Keratinocyte (primary cell): ENCODE results near the gene EEF2K. TPM values are rescaled to one million over a fixed set of nuclear protein-coding genes. Genes with fewer than 3 reads are reported as not detected.
A peak's percentile ranks its signal among the peaks of the same experiment; 100 is the strongest.

Experiments
- DNase-seq: peaks from one replicate; pipeline ENCODE4 v3.0.0-alpha.2; 2011; ENCODE audit warnings: low read depth, missing footprints, low spot score
- FAIRE-seq: peaks from 2 replicates; lab custom pipeline; 2011; peaks lifted over from hg19 to GRCh38; lab: Jason Lieb, UNC
- H2AFZ ChIP-seq: 2 replicates; pipeline ENCODE4 v1.6.0; 2012; ENCODE audit warnings: low read length, control low read depth, inconsistent platforms; ENCODE audit not compliant: control insufficient read depth
- H3K27ac ChIP-seq: 2 replicates; pipeline ENCODE4 v1.5.1; 2011; ENCODE audit warnings: low read length; ENCODE audit not compliant: control insufficient read depth, insufficient read depth
- H3K27me3 ChIP-seq: 3 replicates; pipeline ENCODE4 v1.6.0; 2011; ENCODE audit warnings: low read length; ENCODE audit not compliant: control insufficient read depth, insufficient read depth; ENCODE audit errors: extremely low read depth
- H3K36me3 ChIP-seq, 2 experiments: 2 replicates in 1 of 2; 3 replicates in 1 of 2; pipeline ENCODE4 v1.5.1; 2011; ENCODE audit warnings: low read length in 2 of 2, mild to moderate bottlenecking in 1 of 2; ENCODE audit not compliant: control insufficient read depth in 2 of 2, insufficient read depth in 2 of 2; ENCODE audit errors: extremely low read depth in 1 of 2
- H3K4me1 ChIP-seq: 3 replicates; pipeline ENCODE4 v1.5.1; 2011; ENCODE audit warnings: low read length; ENCODE audit not compliant: control insufficient read depth, insufficient read depth; ENCODE audit errors: extremely low read depth
- H3K4me2 ChIP-seq: 3 replicates; pipeline ENCODE4 v1.6.0; 2011; ENCODE audit warnings: low read depth, low read length; ENCODE audit not compliant: control insufficient read depth, insufficient read depth; ENCODE audit errors: extremely low read depth
- H3K4me3 ChIP-seq, 3 experiments: fragments of 200-600 bp in 1 of 3; sonication (generic) in 1 of 3; 2 replicates in 2 of 3; 3 replicates in 1 of 3; pipeline ENCODE4 v1.5.1; 2011 to 2016; ENCODE audit warnings: low read length in 3 of 3, mild to moderate bottlenecking in 3 of 3, control low read depth in 2 of 3, inconsistent platforms in 1 of 3, low read depth in 1 of 3, mixed read lengths in 1 of 3, mixed run types in 1 of 3, moderate library complexity in 1 of 3; ENCODE audit not compliant: control insufficient read depth in 2 of 3, insufficient read depth in 2 of 3; ENCODE audit errors: extremely low read depth in 1 of 3
- H3K79me2 ChIP-seq: 2 replicates; pipeline ENCODE4 v1.6.0; 2012; ENCODE audit warnings: low read length; ENCODE audit not compliant: control insufficient read depth, insufficient read depth
- H3K9ac ChIP-seq: 3 replicates; pipeline ENCODE4 v1.6.0; 2011; ENCODE audit warnings: low read length; ENCODE audit not compliant: control insufficient read depth, insufficient read depth; ENCODE audit errors: extremely low read depth
- H3K9me1 ChIP-seq: 3 replicates; pipeline ENCODE4 v1.6.0; 2011; ENCODE audit warnings: low read length; ENCODE audit not compliant: control insufficient read depth, insufficient read depth; ENCODE audit errors: extremely low read depth
- H3K9me3 ChIP-seq: 2 replicates; pipeline ENCODE4 v1.5.1; 2012; ENCODE audit warnings: low read depth, low read length; ENCODE audit not compliant: control insufficient read depth
- H4K20me1 ChIP-seq: 3 replicates; pipeline ENCODE4 v1.6.0; 2011; ENCODE audit warnings: low read length; ENCODE audit not compliant: control insufficient read depth, insufficient read depth; ENCODE audit errors: extremely low read depth
- EZH2 ChIP-seq: IDR thresholded peaks from one replicate; pipeline ENCODE4 v1.6.1; 2012; ENCODE audit warnings: inconsistent platforms, mild to moderate bottlenecking, low read length, moderate library complexity
- dilution Hi-C: fragments of 300-500 bp; cut with MboI; formaldehyde crosslinking; loops from one replicate; pipeline ENCODE4 v1.7.0; 2020; ENCODE audit warnings: low sequenced_read_pairs; ENCODE audit not compliant: extremely low pct_ligation_motif_present
- polyA plus RNA-seq, 5 experiments: library from polyadenylated mRNA; depleted of rRNA in 3 of 5; stranded (reverse) in 3 of 5; stranded (forward) in 1 of 5; unstranded in 1 of 5; fragments of >200 nt; gene quantifications; 1 replicate in 1 of 5; 2 replicates in 3 of 5; 3 replicates in 1 of 5; pipeline versions ENCODE4 v1.2.1 to v1.2.3, GENCODE V29; 2011 to 2012; ENCODE audit warnings: missing spikeins in 2 of 5, low read depth in 1 of 5, low replicate concordance in 1 of 5
- TF ChIP-seq, protein P1 (sequence below), 3 experiments: IDR thresholded peaks in 1 of 3; conservative IDR thresholded peaks in 1 of 3; optimal IDR thresholded peaks in 1 of 3; 2 replicates in 2 of 3; 3 replicates in 1 of 3; pipeline versions ENCODE3 to v1.5.1; 2011; ENCODE audit warnings: low read length in 3 of 3, mild to moderate bottlenecking in 3 of 3, moderate library complexity in 2 of 3, control low read depth in 1 of 3, inconsistent platforms in 1 of 3; ENCODE audit not compliant: insufficient read depth in 2 of 3; ENCODE audit errors: extremely low read depth in 1 of 3

The EEF2K gene
- polyA plus RNA-seq, 1 donor (not counting 4 experiments of a cell fraction or from before 2014, with no cell fraction given) = 7.3 TPM

DNA sequence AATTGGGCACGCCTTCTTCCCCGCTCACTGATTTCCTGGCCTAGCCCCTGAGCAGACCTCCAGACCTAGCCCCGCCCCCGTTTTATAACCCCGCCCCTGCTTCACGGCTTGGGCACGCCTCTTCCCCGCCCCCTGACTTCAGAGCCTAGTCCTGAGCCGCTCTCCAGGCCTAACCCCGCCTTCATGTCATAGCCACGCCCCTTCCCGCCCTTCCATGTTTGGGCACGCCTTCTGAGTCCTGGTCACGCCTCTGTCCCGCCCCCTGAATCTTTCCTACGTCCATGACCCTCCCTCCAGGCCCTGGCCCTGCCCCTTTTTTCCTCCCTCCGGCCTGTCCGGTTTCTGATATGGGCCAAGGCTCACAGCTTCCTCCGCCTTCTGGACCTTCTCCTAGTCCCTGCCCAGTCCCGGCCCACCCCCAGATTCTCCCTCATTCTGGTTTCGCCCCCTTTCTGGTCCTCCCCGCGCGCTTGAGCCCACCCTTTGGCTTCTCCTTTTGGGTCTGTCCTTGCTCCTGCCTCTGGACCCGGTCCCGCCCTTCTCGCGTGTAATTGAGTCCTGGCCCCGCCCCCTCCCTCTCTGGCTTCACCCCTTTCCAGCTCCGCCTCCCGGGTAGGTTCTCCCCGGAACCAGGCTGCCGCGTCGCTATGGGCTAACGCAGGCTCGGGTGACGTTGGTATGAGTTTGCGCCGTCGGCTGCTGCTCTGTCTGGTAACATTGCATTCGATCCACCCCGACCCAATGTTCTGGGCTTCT lies 15.1 kb upstream of the EEF2K start:
- TF ChIP-seq, protein P1, sequence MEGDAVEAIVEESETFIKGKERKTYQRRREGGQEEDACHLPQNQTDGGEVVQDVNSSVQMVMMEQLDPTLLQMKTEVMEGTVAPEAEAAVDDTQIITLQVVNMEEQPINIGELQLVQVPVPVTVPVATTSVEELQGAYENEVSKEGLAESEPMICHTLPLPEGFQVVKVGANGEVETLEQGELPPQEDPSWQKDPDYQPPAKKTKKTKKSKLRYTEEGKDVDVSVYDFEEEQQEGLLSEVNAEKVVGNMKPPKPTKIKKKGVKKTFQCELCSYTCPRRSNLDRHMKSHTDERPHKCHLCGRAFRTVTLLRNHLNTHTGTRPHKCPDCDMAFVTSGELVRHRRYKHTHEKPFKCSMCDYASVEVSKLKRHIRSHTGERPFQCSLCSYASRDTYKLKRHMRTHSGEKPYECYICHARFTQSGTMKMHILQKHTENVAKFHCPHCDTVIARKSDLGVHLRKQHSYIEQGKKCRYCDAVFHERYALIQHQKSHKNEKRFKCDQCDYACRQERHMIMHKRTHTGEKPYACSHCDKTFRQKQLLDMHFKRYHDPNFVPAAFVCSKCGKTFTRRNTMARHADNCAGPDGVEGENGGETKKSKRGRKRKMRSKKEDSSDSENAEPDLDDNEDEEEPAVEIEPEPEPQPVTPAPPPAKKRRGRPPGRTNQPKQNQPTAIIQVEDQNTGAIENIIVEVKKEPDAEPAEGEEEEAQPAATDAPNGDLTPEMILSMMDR (optimal IDR thresholded peaks at IDR 0.05 in 1 of 3, IDR thresholded peaks at IDR 0.05 in 1 of 3, conservative IDR thresholded peaks at IDR 0.05 in 1 of 3; ENCODE audit: extremely low read depth in 1 of 3, insufficient read depth in 2 of 3, low read length in 3 of 3) = no peak
- no peak for TF ChIP-seq EZH2
- peak; percentile 100 for DNase-seq
- Histone ChIP-seq H3K4me2 (peak overlapping the region; percentile 99), H3K9me1 (no peaks in the 10 kb centered on the region), H3K36me3 (no peaks in the 10 kb centered on the region), H3K9ac (peak overlapping the region; percentile 88), H3K4me3 (peak overlapping the region; percentile 48 to 78 (median 74)), H3K4me1 (peaks cover 34% of the 10 kb centered on the region), H2AFZ (peak overlapping the region; percentile 91), H3K79me2 (no peaks in the 10 kb centered on the region), H3K27ac (peak overlapping the region; percentile 95), H3K9me3 (no peaks in the 10 kb centered on the region), H3K27me3 (no peaks in the 10 kb centered on the region), H4K20me1 (no peaks in the 10 kb centered on the region)
- peak; percentile 73 for FAIRE-seq
- dilution Hi-C loops = no loop called here

DNA sequence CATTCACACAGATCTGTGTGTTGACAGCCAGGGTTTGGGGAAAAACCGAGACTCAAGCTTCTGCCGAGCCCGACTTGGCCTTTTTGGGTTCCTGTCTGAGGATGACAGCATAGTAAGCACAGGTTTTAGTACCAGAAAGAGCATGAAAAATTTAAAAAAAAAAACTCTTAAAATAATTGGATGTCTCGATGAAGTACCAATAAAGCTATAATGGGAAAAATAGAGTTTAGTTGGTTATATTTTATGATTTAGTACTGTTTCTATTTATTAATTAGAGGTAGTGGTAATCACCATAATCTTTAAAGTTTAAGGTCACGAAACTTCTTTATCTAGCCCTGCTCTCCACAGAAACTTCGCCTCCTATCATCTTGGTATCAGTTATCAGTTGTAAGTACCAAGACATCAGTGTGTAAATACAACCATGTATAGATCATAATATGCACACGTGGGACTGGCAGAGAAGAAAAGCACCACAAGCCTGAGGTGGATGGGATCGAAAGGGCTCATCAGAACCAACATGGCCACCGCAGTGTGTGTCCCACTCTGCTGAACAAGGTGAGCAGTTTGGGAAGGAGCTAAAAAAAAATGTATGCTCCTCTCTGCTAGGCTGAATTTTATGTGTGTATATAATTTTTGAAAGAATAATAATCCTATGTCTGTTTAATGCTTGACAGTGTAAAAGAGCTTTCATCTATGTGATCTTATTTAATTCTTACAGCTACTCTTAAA lies 14.4 kb upstream of the EEF2K start:
- DNase-seq (no peak), FAIRE-seq (no peak)
- peak overlapping the region; percentile 99 for H3K4me2 ChIP-seq
- dilution Hi-C loops = no loop called here
- H3K4me3 ChIP-seq = peak overlapping the region; percentile 48 to 78 (median 74)
- H3K36me3 ChIP-seq = no peaks in the 10 kb centered on the region
- TF ChIP-seq EZH2 = no peak
- TF ChIP-seq, protein P1 (optimal IDR thresholded peaks at IDR 0.05 in 1 of 3, IDR thresholded peaks at IDR 0.05 in 1 of 3, conservative IDR thresholded peaks at IDR 0.05 in 1 of 3; ENCODE audit: extremely low read depth in 1 of 3, insufficient read depth in 2 of 3, low read length in 3 of 3) = no peak
- H3K9me1 ChIP-seq = no peaks in the 10 kb centered on the region
- peak overlapping the region; percentile 88 for H3K9ac ChIP-seq
- H3K79me2 ChIP-seq = no peaks in the 10 kb centered on the region
- peak overlapping the region; percentile 91 for H2AFZ ChIP-seq
- no peaks in the 10 kb centered on the region for H4K20me1 ChIP-seq
- peaks cover 34% of the 10 kb centered on the region for H3K4me1 ChIP-seq
- H3K27ac ChIP-seq = peak overlapping the region; percentile 95
- H3K27me3 ChIP-seq = no peaks in the 10 kb centered on the region
- no peaks in the 10 kb centered on the region for H3K9me3 ChIP-seq
